Measurements from ENCODE around the gene GPC4.

DNA sequence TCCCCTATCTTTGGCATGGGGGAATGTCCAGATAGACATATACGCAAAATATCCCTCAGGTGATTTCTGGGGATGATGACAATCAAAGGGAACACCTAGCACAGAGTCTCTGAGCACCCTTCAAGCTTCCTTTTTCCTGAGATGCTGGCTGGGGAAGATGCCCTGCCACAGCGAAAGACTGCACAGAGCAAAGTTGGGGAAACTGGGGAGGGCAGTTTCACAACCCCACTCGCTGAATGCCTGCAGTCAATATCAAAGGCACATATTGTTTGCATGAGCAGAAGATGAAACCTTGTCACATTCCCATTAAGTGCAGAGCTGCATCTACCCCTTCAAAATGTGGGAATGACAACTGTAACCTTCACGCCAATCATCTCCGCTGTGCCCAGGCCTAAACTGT is 2.6 kb downstream of the GPC4 start:
- TF ChIP-seq, protein P1, sequence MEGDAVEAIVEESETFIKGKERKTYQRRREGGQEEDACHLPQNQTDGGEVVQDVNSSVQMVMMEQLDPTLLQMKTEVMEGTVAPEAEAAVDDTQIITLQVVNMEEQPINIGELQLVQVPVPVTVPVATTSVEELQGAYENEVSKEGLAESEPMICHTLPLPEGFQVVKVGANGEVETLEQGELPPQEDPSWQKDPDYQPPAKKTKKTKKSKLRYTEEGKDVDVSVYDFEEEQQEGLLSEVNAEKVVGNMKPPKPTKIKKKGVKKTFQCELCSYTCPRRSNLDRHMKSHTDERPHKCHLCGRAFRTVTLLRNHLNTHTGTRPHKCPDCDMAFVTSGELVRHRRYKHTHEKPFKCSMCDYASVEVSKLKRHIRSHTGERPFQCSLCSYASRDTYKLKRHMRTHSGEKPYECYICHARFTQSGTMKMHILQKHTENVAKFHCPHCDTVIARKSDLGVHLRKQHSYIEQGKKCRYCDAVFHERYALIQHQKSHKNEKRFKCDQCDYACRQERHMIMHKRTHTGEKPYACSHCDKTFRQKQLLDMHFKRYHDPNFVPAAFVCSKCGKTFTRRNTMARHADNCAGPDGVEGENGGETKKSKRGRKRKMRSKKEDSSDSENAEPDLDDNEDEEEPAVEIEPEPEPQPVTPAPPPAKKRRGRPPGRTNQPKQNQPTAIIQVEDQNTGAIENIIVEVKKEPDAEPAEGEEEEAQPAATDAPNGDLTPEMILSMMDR (IDR thresholded peaks at IDR 0.05; ENCODE audit: low read length), result no peak
- TF ChIP-seq EZH2 (IDR thresholded peaks at IDR 0.05; ENCODE audit: borderline replicate concordance, low read length), result no peak

Measured in OCI-LY1 (cell line).